Activated naive CD8-positive, alpha-beta T cell treated with anti-CD3 and anti-CD28 coated beads for 36 hours (primary cell): Measurements from ENCODE around the gene OVOL3. TPM values are rescaled to one million over a fixed set of nuclear protein-coding genes. Genes with fewer than 3 reads are reported as not detected.
A peak's percentile ranks its signal among the peaks of the same experiment; 100 is the strongest.

ENCODE experiments used
- DNase-seq: peaks from one replicate; pipeline ENCODE4 v3.0.0; 2021
- H3K27ac Mint-ChIP-seq: one replicate; pipeline ENCODE4 v1.8.0; 2022; ENCODE audit warnings: mild to moderate bottlenecking, moderate library complexity, mixed read lengths
- H3K27me3 Mint-ChIP-seq: one replicate; pipeline ENCODE4 v1.8.0; 2022; ENCODE audit warnings: mild to moderate bottlenecking, mixed read lengths
- H3K36me3 Mint-ChIP-seq: one replicate; pipeline ENCODE4 v1.8.0; 2021; ENCODE audit warnings: mild to moderate bottlenecking, mixed read lengths
- H3K4me1 Mint-ChIP-seq: one replicate; pipeline ENCODE4 v1.8.0; 2021; ENCODE audit warnings: mixed read lengths
- H3K4me3 Mint-ChIP-seq: one replicate; pipeline ENCODE4 v1.8.0; 2022; ENCODE audit warnings: mild to moderate bottlenecking, moderate library complexity, mixed read lengths
- H3K9me3 Mint-ChIP-seq: one replicate; pipeline ENCODE4 v1.8.0; 2022; ENCODE audit warnings: mixed read lengths
- total RNA-seq, 2 experiments: library from RNA; stranded (reverse); gene quantifications; one replicate each; pipeline ENCODE4 v1.2.3, GENCODE V29; 2021

The OVOL3 gene
- total RNA-seq, 2 experiments from 2014 or later, result not detected

DNA sequence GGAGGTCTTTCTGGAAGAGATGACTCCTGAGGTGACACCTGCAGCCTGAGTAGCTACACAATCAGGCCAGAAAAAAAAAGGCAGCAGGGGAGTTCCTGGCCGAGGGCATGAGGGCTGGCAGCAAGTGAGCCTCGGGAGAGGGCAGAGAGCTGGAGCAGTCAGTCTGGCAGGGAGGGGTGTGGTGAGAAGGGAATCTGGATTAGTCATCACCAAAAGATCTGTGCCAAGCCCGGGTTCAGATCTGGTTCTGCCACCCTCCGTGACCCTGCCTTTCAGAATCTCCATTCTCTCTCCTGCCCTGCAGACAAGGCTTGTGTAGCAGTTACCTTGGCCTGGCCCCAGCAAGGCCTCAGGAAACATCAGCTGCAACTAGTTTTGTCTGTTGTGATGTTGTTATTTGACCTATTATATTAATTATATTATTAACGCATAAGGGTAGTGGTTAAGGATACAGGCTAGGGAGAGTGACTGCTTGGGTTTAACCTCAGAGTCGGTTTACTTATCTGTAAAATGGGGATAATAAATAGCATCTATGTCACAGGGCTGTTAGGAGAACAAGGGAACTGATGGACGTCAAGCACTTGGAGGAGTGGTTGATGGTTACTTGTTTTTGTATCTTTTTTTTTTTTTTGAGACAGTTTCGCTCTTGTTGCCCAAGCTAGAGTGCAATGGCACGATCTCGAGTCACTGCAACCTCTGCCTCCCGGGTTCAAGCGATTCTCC lies 26.2 kb downstream of the OVOL3 start:
- peaks cover 4% of the 10 kb centered on the region for H3K27me3 Mint-ChIP-seq
- peaks cover 24% of the 10 kb centered on the region for H3K4me1 Mint-ChIP-seq
- H3K4me3 Mint-ChIP-seq, result no peak overlapping the region
- H3K36me3 Mint-ChIP-seq, result peaks cover 9% of the 10 kb centered on the region
- DNase-seq, result no peak
- H3K9me3 Mint-ChIP-seq, result peaks cover 2% of the 10 kb centered on the region
- no peak overlapping the region for H3K27ac Mint-ChIP-seq

- H3K4me1 Mint-ChIP-seq, result peaks cover 19% of the 10 kb centered on the region
- DNase-seq, result no peak
Observed at GRCh38 chr19:36139120-36139472, 28.2 kb downstream of the OVOL3 start.

GRCh38 chr19:36139473-36140303 lies 28.7 kb downstream of the OVOL3 start, which contains the start of gene CAPNS1:
CAPNS1 (plus strand) TSS chr19:36140066; CDS start chr19:36141012, 946 bp downstream.
- peaks cover 19% of the 10 kb centered on the region for H3K4me1 Mint-ChIP-seq
- peaks cover 4% of the 10 kb centered on the region for H3K27me3 Mint-ChIP-seq
- H3K36me3 Mint-ChIP-seq, result peaks cover 18% of the 10 kb centered on the region
- peak within 1 kb of the TSS; percentile 89 for H3K4me3 Mint-ChIP-seq
- peak; percentile 95 for DNase-seq
- peaks cover 2% of the 10 kb centered on the region for H3K9me3 Mint-ChIP-seq
- H3K27ac Mint-ChIP-seq, result peak within 1 kb of the TSS; percentile 90

More at GRCh38 chr19:36139120-36139472, 28.2 kb downstream of the OVOL3 start:
- Mint-ChIP-seq H3K9me3 (peaks cover 2% of the 10 kb centered on the region), H3K27ac (peak overlapping the region; percentile 90), H3K27me3 (peaks cover 4% of the 10 kb centered on the region), H3K36me3 (peaks cover 18% of the 10 kb centered on the region), H3K4me3 (peak overlapping the region; percentile 89)

DNA sequence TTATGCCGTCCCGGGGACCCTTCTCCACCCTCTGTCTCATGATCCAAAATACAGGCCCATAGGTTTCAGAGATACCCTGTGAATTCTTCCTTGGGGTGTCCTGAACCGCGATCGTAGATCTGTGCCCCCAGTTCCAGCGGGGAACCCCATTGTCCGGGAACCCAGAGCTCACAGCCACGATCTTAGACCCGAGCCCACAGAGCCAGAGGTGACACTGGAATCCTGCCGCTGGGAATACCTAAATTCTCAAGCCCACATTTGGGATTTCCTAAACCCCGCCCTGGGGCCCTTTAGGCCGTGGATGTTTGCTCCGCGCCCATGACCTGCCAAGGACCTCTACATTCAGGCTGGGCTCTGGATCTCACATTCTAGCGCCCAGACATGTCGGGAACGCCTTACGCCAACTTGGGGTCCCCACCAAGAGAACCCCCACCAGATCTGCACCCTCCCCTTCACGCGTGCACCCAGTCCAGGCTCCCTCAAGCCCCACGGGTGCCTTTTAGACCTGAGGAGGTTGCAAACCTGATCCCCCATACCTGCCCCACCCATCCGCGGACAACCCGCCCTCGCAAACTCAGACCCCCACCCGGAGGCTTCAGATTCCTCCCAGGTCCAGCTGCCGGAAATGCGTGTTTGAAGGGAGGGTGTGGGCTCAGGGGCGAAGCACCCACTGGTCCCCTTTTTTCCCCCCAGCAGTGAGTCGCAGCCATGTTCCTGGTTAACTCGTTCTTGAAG lies 29.5 kb downstream of the OVOL3 start:
- peaks cover 4% of the 10 kb centered on the region for H3K27me3 Mint-ChIP-seq
- H3K4me1 Mint-ChIP-seq, result peaks cover 19% of the 10 kb centered on the region
- peak; percentile 46 for DNase-seq
- peak overlapping the region; percentile 90 for H3K27ac Mint-ChIP-seq
- peak overlapping the region; percentile 89 for H3K4me3 Mint-ChIP-seq
- peaks cover 18% of the 10 kb centered on the region for H3K36me3 Mint-ChIP-seq
- H3K9me3 Mint-ChIP-seq, result peaks cover 2% of the 10 kb centered on the region

- Mint-ChIP-seq H3K9me3 (peaks cover 2% of the 10 kb centered on the region), H3K4me3 (peak overlapping the region; percentile 89), H3K4me1 (peaks cover 19% of the 10 kb centered on the region), H3K27me3 (no peaks in the 10 kb centered on the region), H3K36me3 (peaks cover 25% of the 10 kb centered on the region), H3K27ac (peak overlapping the region; percentile 49)
- peak; percentile 87 for DNase-seq
Observed at GRCh38 chr19:36141039-36141927, 30.3 kb downstream of the OVOL3 start.

- H3K9me3 Mint-ChIP-seq, result peaks cover 2% of the 10 kb centered on the region
- peaks cover 29% of the 10 kb centered on the region for H3K36me3 Mint-ChIP-seq
- no peaks in the 10 kb centered on the region for H3K27me3 Mint-ChIP-seq
- peaks cover 15% of the 10 kb centered on the region for H3K4me1 Mint-ChIP-seq
- DNase-seq, result no peak
- H3K4me3 Mint-ChIP-seq, result no peak overlapping the region
- no peak overlapping the region for H3K27ac Mint-ChIP-seq
Observed at GRCh38 chr19:36142046-36142445, 31.1 kb downstream of the OVOL3 start.

- Mint-ChIP-seq H3K9me3 (peaks cover 2% of the 10 kb centered on the region), H3K4me3 (no peak overlapping the region), H3K4me1 (peaks cover 15% of the 10 kb centered on the region), H3K27me3 (no peaks in the 10 kb centered on the region), H3K36me3 (peaks cover 33% of the 10 kb centered on the region), H3K27ac (no peak overlapping the region)
- no peak for DNase-seq
Observed at GRCh38 chr19:36142496-36142895, 31.6 kb downstream of the OVOL3 start.

GRCh38 chr19:36144624-36145023 lies 33.7 kb downstream of the OVOL3 start:
- H3K9me3 Mint-ChIP-seq, result peaks cover 2% of the 10 kb centered on the region
- no peaks in the 10 kb centered on the region for H3K27me3 Mint-ChIP-seq
- H3K36me3 Mint-ChIP-seq, result peaks cover 41% of the 10 kb centered on the region
- H3K27ac Mint-ChIP-seq, result no peak overlapping the region
- H3K4me1 Mint-ChIP-seq, result peaks cover 12% of the 10 kb centered on the region
- no peak for DNase-seq
- H3K4me3 Mint-ChIP-seq, result no peak overlapping the region

DNA sequence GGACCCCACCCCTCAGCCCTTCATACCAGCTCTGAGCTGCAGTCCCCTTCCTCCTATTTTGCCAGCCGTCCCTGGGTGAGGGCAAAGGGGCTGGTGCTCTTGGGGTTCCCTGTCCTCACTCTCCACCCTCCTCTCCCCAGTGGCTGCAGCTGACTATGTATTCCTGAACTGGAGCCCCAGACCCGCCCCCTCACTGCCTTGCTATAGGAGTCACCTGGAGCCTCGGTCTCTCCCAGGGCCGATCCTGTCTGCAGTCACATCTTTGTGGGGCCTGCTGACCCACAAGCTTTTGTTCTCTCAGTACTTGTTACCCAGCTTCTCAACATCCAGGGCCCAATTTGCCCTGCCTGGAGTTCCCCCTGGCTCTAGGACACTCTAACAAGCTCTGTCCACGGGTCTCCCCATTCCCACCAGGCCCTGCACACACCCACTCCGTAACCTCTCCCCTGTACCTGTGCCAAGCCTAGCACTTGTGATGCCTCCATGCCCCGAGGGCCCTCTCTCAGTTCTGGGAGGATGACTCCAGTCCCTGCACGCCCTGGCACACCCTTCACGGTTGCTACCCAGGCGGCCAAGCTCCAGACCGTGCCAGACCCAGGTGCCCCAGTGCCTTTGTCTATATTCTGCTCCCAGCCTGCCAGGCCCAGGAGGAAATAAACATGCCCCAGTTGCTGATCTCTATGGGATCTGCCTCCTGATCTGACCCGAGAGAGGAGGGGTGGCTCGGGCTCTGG lies 38.9 kb downstream of the OVOL3 start:
- Mint-ChIP-seq H3K36me3 (peaks cover 28% of the 10 kb centered on the region), H3K27me3 (no peaks in the 10 kb centered on the region), H3K27ac (peak overlapping the region; percentile 25), H3K4me1 (no peaks in the 10 kb centered on the region), H3K9me3 (no peaks in the 10 kb centered on the region), H3K4me3 (no peak overlapping the region)
- DNase-seq, result no peak

- Mint-ChIP-seq H3K4me1 (no peaks in the 10 kb centered on the region), H3K9me3 (no peaks in the 10 kb centered on the region), H3K27me3 (no peaks in the 10 kb centered on the region), H3K27ac (no peak overlapping the region), H3K4me3 (no peak overlapping the region), H3K36me3 (peaks cover 28% of the 10 kb centered on the region)
- DNase-seq, result no peak
Observed at GRCh38 chr19:36150586-36150985, 39.6 kb downstream of the OVOL3 start.

- no peaks in the 10 kb centered on the region for H3K9me3 Mint-ChIP-seq
- H3K27ac Mint-ChIP-seq, result peak overlapping the region; percentile 28
- no peak overlapping the region for H3K4me3 Mint-ChIP-seq
- DNase-seq, result no peak
- H3K4me1 Mint-ChIP-seq, result no peaks in the 10 kb centered on the region
- H3K27me3 Mint-ChIP-seq, result no peaks in the 10 kb centered on the region
- H3K36me3 Mint-ChIP-seq, result peaks cover 20% of the 10 kb centered on the region
Observed at GRCh38 chr19:36151144-36152018, 40.4 kb downstream of the OVOL3 start.

DNA sequence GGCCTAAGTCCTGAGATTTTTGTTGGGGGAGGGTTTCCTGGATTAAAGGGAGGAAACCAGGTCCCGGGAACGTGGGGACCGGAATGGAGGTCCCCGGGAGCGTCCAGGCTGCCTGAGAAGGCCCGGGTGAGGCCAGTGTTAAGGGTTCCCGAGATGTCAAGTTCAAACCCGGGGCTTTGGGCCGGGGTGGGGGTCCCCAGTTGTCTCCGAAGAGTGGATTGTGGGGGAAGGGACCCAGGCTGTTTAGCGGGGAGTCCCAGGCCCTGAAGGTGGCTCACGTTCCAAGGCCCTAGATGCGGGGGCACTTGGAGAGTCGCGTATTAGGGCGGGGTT lies 41.0 kb downstream of the OVOL3 start:
- no peaks in the 10 kb centered on the region for H3K4me1 Mint-ChIP-seq

More for the DNA sequence above, 41.0 kb downstream of the OVOL3 start:
- Mint-ChIP-seq H3K27me3 (no peaks in the 10 kb centered on the region), H3K36me3 (peaks cover 17% of the 10 kb centered on the region), H3K9me3 (no peaks in the 10 kb centered on the region), H3K27ac (no peak overlapping the region), H3K4me3 (no peak overlapping the region)
- DNase-seq, result no peak
